Fibroblast of skin of left biceps (primary cell): ENCODE measurements around the gene ZNF322.

Experiments
- DNase-seq, 2 experiments: peaks; one replicate each; pipeline ENCODE4 v3.0.0-alpha.2; 2013; ENCODE audit warnings: low read depth in 2 of 2

The ZNF322 gene

GRCh38 chr6:26613689-26614683 is 45.6 kb downstream of the ZNF322 start:
- no peak for DNase-seq

GRCh38 chr6:26613201-26613600 is 46.3 kb downstream of the ZNF322 start:
- no peak for DNase-seq

DNA sequence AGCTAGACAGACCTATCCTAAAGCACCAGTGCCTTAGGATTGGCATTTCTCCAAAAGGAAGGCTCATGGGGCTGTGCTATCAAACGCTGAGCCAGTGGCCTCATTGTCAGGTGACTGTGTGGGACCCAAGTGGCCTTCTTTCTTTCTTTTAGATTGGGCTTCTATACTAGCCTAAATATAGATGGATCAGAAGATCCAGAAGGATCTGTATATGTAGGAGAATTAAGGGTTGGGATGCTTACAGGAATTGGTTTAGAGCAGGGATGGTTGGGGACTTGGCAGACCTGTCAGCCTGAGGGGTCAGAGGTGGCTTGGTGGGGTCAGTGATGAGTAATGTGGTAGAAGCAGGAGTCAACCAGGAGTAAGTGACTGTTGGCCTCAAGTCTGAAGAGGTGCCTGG is 47.9 kb downstream of the ZNF322 start:
- no peak for DNase-seq

DNA sequence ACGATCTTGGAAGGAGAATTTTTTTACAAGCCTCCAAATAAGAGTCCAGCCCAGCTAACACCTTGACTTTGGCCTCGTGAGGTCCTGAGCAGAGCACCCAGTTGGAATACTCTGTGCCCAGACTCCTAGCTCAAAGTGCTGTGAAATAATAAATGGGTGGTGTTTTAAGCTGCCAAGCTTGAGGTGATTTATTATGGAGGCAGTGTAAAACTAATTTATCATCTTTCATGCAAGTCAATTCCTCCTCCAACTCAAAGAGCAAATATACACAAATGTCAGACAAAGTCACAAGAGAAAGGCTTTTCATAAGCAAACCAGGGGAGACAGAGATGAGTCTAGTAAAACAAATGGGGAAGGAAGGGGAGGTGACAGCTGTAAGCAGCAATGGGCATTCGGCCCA is 50.1 kb downstream of the ZNF322 start:
- DNase-seq, result no peak

DNA sequence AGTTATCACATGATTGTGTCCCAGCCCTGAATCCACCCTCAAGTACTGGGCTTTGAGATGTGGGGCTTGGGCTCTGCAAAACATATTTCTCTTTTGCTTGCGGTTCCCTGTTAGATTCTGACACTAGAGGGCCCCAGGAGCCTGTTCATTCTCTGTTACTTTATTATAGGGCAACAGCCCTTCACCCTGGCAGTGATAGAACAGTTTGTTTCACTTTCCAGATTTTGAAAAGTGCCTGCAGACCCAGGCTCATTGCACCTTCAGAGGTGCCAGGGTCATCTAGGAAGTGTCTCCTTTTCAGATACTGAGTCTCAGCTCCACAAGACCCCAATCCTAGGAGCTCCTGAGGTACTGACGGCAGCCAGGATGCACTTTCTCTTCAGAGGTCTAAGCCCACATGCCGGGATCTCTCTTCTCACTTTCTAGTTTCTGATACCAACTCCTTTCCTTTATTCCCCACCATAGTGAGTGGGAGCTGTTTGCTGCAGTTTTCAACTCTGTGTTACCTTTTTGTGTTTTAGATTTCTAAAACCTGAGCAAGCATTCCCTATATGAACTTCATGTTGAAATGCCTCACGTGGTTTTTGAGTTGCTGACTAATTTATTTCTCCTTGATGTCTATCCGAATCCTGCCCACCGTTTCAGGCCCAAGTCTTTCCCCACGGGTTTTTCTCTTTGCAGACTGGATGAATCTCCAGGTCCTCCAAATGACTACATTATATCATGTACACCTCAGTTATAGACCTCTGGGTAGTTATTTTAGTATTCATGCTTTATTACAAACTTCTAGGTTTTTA is 51.9 kb downstream of the ZNF322 start:
- DNase-seq, result peak in 1 of 2 experiments; percentile 18

- no peak for DNase-seq
These were observed 54.7 kb downstream of the ZNF322 start for GRCh38 chr6:26604797-26605196.

- no peak for DNase-seq
These were observed 55.5 kb downstream of the ZNF322 start for GRCh38 chr6:26604026-26604425.

DNA sequence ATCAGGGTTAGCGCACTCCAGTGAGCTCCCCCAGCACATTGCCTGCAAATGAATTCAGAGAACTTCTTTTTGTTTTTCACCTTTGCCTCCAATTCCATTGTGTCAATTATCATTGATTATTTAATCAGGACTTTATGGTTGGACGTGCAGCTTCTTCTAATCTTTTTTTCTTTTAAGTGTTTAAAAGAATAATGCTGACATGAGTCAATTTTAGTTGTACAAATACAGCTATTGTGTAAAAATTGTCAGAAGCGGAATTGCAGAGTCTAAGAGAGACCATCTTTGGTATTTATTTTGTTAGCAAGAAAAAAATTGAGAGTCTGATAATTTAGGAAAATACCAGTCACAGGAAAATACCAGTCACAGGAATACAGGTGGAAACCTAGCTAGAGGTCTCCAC is 57.3 kb downstream of the ZNF322 start:
- DNase-seq, result no peak

DNA sequence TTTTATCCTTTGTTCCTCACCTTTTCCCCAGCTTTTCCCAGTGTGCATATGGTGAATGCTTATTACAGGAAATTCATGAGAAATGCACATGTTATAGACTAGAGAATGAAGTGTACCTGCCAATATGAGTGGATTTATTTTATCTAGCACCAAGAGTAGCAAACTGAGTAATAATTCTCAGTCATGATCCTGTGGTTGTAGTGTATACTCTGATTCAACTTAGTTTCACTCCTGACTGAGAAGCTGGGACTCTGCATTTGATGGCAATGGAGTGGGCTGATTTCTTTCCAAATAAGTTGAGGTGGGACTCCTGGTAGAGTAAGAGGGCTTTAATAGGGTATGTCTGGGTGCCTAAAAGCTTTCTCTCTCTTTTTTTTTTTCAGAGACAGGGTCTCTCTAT is 58.8 kb downstream of the ZNF322 start:
- DNase-seq, result no peak

- no peak for DNase-seq
These were observed 60.0 kb downstream of the ZNF322 start for GRCh38 chr6:26599591-26599990.

DNA sequence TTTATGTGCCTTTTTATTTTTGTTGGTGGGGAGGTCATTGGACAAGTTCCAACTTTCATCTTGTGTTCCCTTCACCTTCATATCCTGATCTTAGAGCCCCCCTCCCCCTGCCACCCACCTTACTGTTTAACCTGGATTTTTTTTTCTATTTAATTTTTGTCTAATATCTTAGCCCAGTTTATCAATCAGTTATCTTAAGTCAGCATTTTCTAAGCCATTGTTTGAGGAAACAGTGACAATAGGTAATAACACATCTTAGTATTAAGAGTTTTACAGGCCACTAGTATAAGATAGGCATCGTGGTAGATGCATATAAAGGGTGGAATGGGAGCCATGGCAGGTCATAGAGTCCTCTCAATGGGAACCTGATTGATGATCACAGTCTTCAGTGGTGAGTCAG is 60.4 kb downstream of the ZNF322 start:
- no peak for DNase-seq

- no peak for DNase-seq
These were observed 61.3 kb downstream of the ZNF322 start for GRCh38 chr6:26598267-26598666.

GRCh38 chr6:26597821-26598220 is 61.7 kb downstream of the ZNF322 start:
- no peak for DNase-seq

- no peak for DNase-seq
These were observed 62.2 kb downstream of the ZNF322 start for GRCh38 chr6:26597389-26597766.

DNA sequence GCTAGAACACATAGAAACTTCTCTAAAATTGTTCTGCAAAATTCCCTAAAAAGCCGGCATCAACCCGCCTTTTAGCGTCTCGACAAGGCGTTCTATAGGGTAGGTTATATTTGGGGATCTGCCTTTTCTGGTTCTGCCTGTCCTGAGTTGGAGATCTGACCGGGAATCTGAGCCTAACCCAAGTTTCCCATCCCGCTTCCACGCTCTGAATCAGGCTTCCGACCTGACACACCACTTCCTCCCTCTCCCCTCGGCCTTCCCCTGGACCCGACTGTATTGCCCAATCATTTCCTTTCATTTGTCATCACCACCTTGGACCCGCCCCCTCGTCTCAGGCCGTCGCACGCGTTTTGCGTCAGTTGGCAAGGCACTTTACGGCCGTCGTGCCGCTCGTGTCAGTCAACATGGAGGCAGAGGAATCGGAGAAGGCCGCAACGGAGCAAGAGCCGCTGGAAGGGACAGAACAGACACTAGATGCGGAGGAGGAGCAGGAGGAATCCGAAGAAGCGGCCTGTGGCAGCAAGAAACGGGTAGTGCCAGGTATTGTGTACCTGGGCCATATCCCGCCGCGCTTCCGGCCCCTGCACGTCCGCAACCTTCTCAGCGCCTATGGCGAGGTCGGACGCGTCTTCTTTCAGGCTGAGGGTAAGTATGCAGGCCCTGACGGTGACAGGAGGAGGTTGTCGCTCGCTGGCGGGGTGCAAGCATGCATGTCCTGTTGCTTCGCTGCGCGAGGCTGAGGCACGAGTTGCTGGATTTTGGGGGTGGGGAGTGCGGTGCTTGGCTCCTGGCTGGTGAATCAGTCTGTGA is 62.8 kb downstream of the ZNF322 start, which contains the start of gene ABT1:
Gene ABT1, plus strand, starts transcription at position 375 of the 810 bp plus-strand sequence. Its CDS starts 30 bp downstream, at position 405.
- peak; percentile 95 to 96 for DNase-seq

DNA sequence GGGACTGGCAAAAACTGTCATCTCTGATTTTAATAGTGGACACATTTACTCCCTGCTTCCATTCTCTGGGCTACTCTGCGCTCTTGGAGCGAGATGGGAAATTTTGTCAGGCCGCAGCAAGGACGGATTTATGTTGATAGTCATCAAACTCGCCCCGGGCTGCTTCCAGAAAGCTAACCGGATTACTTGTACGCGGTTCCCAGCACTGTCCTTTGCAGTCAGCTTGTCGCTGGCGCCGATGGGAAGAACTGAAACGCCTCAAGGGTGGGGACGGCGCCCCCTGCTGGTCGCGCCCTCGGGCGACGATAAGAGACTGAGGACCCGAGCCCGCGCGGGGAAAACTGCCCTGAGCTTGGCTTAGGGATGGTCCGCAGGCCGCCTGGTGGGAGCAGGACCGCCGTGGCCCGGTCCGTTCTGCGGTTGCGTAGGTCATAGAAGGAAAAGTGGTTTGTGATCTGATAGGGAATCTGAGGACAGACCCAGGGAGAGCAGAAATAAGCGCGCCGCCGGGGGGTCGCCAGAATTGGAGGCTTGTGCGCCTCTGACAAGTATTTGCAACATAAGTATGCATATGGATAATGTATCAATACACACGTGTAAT is 63.8 kb downstream of the ZNF322 start:
- peak in 1 of 2 experiments; percentile 61 for DNase-seq

DNA sequence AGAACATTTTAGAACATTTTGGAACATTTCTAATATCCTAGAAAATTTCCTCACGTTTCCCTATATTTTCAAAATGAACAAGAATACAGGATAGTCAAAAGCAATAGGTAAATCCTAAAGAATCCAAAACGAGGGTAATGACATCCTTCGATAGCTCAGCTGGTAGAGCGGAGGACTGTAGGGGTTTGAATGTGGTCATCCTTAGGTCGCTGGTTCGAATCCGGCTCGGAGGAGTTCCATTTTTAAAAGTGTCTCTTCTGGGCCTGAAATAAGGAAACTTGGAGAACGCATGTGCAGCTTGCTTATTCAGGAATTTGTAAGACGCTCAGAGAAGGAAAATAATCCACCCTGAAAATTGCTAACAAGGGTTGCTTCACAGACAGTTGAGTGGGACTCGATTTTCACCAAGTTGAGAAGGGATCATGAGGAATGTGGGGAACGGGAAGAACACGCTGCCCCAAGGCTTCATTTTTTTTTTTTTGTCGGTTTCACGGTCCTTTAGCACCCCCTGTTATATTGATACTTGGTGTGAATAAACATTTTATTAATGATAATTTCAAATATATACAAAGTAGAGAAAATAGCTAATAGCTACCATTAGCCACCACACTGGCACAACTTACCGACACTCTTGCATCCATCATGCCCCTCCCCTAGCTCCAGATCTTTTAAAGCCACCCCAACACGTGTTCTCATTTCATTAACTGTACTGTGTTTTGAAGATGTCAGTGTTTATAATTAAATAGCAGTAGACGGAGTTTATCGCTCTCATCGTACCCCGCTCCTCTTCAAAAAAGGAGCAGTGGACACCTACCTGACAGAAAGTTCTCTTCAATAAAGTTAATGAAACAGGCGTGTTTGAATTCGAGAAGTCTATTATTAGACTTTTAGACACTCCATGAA is 64.6 kb downstream of the ZNF322 start:
- no peak for DNase-seq

DNA sequence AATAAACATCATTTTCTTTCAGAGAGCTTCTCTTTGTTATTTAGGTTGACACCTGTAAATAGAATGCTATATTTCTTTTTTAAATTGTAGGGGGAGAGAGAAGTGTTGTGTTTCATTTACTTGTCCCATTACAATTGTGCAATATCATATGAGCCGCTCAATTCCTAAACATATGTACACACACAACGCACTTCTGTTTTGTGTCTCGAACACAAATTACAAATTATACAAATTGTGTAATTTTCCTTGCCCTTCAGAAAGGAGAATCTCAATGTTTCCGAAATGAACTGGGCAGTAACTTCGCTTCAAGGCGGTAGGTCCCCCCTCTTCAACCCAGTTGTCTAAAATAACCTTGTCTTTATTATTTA is 65.4 kb downstream of the ZNF322 start:
- DNase-seq, result no peak

DNA sequence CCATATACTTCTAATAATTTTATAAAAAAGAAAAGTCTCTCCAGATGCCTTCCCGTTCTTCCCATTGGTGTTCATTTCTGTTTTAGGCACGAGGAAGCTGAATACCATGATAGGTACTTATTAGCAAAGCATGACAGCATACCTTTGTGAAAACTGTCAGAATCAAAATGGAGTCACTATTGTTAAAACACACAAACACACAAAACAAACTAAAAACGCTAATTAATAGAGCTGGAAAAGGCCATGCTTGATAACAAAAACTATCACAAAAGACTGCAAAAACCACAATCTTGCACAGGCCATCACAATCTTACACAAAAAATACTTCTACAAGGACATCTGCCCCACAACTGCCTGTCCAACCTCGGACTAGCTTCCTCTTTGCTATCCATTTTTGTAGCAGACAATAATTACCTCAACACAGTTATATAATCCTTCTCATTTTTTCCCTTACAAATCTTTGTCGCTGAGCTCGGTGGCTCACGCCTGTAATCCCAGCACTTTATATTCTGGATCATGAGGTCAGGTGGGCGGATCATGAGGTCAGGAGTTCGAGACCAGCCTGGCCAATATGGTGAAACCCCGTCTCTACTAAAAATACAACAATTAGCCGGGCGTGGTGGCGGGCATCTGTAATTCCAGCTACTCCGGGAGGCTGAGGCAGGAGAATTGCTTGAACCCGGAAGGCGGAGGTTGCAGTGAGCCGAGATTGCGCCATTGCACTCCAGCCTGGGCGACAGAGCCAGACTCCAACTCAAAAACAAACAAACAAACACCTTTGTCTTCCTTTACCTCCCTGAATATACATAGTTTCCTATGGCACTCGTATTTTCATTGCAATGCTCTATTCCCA is 66.0 kb downstream of the ZNF322 start:
- DNase-seq, result no peak
